HG03457 (cell line): ENCODE data around the gene STKLD1.
"Not testable (repeated sequence)": the region's sequence is repeated elsewhere in the genome, so short reads cannot be mapped to it uniquely, and the experiment has no call there.

Experiments
- ATAC-seq: cut with Tn5 transposase; IDR thresholded peaks from one replicate; pipeline ENCODE4 v1.9.1; 2021; ENCODE audit warnings: moderate number of reproducible peaks; ENCODE audit not compliant: unreplicated experiment

STKLD1 gene

DNA sequence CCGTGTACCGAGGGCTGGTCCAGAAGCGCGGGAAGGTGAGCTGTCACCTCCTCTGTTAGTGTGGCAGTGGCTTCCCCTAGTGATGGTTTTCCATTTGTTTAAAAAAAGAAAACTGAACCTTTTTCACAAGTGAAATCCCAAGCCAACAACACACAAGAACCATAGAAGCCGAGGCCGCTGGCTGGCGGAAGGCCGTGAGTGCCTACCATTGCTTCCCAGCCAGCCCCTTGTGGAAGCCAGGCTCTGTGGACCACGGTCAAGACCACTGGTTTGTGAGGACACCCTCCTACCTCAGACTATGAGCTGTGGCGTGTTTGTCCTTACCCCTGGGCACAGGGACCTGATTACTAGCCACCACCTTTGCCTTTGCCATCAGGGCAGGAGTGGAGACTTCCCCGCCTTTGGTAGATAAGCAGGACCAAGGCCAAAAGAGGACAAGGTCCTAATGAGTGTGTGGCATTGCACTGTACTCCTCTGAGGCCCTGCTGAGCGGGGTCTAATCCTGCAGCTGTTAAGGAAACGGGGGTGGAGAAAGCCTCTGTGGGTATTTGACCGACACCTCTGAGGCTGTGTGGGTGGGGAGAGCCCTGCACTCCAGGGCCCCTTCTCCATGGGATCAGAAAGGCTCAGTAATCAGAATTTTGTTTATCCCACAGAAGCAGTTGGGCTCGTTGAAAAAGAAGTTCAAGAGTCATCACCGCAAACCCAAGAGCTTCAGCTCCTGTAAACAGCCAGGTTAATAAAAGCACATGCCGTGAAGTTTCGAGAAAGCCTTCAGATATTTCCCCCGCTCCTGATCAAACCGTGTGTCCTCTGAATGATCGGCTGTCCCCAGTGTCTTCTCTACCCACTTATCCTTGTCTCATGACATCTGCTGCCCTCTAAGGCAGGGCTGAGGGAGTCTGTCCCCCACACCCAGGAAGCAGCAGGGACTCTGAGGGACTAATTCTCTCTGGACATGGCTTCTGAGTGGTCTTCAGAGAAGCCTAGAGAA, 15.5 kb upstream of the STKLD1 start:
- no peak for ATAC-seq

DNA sequence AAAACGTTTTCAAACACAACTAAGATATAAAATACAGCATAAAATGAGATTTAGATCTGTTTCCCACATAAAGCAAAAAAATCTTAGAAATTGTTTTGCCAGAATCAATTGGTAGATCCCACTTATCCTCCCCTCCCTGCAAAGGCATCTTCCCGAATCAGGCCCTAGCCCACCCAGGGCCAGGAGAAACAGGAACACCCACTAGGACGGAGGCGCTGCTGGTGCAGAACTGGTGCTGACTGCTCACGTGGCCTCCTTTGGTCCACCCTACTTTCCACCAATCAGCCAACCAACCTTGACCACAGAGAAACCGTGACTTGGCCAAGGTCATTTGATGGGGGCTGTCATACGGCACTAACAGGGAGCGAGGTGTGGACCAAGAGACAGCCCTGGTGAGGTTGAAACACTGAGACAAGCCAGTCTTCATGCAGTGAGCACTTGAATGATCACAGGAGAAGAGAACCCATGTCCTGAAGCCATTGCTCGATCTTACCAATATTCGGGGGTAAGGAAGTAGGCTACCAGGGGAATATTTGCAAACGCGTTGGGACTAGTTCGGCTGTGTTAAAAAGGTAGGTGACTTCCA, 14.6 kb upstream of the STKLD1 start:
- ATAC-seq: no peak

DNA sequence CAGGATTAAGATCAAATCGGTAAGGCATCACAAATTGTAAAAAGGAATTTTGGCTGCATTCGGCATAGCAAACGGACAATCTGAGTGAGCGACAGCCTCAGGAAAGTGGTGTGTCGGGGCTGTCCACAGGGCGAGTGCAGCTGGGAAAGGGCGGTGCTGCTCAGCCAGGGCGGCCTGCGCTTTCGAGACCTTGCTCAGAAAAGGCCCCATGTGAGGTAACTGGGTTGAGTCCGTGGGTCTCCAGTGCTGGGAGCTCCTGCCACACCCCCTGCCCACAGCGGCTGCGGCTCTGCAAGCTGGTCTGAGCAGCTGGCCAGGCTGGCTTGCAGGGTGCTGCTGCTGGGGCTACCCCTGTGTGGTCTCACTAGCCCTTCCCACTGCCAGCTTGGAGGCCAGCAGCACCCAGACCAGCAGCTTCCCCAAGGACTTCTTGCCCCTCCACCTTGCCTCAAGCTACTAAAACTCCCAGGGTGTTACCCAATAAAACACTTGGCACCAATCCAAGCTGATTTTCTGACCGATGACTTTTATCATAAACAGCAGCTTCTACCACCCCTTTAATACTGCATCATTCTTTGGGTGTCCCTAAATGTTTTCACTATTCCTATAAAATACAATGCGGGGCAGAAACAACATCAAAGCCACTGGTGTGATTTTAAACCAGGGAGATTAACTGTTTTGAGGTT, 13.7 kb upstream of the STKLD1 start:
- no peak for ATAC-seq

DNA sequence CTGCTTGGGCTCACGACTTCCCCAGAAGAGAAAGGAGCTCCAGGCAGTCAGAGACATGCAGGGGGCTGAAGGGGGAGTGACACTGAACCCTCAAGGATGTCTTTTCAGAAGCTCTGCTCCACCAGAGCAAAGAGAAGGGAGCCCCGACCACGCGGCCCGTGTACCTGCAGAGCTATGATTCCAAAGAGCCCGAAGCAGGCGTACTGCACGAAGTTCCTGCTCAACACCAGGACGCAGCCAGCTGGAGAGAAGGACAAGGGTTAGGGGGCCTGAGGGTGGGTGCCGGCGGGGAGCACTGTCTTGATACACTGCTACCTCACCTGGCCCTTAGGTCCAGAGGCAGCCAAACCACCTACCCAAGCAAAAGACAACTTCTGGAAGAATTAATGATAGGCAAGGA, 9.7 kb upstream of the STKLD1 start:
- ATAC-seq: no peak

DNA sequence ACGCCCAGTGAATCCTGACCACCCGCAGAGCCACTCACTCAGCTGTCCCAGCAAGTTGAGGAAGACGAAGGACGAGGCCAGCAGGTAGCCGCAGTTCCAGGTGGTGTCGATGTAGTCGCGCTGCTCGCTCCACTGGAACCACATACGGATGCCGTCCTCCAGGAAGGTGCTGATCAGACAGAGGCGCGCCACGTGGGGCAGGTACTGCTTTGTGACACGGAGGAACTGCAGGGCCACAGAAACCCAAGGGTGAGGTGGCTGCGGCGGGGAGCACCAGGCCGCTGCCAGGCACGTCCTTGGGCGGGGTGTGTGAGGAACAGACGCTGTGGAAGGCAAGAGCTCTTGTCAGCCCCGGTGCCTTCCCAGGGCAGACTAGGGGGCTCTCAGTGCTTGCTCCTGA, 8.9 kb upstream of the STKLD1 start:
- no peak for ATAC-seq

DNA sequence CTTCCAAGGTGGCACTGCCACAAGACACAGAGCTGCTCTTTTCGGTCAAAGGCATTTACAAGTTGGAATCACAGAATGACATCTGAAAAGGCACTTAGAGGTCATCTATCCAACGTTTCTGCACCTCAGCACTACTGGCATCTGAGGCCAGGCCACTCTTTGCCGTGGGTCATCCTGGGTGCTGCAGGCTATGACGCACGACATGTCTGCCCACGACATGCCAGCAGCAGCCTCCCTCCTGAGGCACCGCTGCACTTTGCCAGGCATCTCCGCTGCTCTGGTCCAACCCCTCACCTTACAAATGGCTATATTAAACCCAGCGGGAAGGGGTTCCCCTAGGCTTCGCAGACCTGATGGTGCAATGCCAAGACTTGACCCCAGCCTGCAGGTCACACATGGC, 8.4 kb upstream of the STKLD1 start:
- no peak for ATAC-seq

DNA sequence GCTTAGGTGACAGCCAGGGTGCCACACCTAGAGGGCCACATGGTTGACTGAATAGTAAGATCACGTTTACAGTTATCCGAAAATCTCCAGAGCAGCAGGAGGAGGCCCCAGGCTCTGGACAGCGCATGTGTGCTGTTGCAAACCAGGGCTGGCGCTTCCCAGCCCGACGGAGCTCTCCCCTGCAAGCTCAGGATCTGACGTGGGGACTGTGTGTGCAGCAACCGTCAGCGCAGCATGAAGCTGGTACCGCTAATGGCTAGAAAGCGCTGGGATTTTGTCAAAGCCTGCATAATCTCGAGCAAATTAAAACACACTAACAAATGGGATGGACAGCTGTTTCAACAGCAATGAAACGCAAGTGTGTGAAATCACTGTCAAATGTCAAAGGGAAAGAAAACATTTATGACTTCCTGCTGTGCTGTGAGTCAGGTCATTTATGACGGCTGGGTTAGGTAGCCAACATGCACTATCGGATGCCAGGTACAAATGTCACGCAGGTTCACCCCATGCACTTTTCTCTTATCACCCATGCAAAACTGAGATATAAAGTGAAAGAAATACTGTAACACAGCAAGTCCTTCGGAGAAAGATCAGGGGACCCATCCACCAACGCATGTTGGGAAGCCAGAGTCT, 7.8 kb upstream of the STKLD1 start:
- no peak for ATAC-seq

DNA sequence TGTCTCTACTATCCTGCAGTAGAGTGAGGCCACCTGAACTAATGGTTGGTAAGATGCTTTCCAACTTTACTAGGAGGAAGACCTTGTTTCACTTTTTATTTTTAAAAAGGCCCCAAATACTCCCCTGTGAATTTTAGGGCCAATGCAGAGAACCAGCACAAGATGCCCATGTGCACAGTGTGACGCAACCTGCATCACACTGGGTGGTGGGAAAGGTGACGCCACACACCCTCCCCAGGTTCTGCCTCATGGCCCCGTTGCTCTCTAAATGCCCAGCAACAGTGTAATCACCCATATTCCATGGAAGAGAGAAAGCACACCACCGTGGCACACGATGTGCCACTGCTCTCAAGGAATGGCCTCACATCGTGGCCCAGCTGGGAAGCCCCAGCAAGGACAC, 6.7 kb upstream of the STKLD1 start:
- ATAC-seq: no peak

DNA sequence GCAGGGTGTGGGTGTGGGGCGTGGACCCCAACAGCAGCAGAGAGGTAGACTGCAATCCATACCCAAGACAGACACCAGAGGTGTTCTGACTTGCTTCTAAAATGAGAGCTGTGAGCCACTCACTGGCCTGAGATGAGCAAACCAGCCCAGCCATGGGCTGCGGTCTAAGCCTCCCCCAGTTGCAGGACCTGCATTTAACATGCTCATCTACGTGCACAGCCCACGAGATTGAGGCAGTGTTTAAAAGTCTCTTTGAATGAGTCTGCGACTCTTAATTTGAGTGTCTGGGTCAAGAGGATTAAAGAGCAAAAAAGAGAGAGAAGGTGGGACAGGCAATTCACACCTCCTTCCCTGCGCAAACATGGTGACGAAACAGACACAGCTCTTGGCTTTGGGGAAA, 6.2 kb upstream of the STKLD1 start:
- ATAC-seq: no peak

DNA sequence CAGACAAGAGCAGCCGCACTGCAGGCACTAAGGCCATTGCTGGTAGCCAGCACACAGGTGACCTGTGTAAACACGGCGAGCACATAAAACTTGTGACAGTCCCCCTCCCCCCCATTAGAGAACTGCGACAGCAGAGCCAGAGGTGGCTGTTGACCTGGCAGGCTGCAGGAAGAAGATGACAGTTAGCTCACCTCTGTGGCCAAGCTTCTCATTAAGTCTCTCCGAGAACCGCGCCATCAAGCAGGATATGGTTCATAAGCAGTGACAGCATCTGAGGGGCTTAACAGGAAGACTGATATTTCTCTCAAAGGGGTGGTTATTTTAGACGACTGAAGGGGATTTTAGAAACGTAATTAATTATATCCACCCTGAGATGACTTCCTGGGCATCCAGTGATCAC, 5.5 kb upstream of the STKLD1 start:
- no peak for ATAC-seq

DNA sequence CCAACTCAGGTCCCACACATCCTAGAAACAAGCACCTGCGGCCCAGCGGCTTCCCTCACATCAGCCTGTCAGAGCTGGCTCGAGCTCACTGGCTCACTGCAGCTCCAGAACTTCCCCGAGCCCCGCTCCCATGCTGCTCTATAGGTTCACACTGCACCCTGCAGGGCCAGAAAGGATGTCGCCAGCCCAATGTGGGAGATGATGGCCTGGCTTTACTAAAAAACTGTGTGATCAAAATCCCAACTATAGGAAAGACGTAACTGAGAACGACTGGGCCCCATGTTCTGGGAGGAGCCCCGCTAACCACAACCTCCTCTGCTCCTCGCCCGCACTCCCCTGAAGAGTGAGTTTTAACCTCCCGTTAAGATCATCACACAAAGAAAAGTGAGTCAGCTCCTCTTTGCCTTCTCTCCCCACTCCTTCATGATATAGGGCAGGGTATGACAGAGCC, 4.9 kb upstream of the STKLD1 start:
- no peak for ATAC-seq

DNA sequence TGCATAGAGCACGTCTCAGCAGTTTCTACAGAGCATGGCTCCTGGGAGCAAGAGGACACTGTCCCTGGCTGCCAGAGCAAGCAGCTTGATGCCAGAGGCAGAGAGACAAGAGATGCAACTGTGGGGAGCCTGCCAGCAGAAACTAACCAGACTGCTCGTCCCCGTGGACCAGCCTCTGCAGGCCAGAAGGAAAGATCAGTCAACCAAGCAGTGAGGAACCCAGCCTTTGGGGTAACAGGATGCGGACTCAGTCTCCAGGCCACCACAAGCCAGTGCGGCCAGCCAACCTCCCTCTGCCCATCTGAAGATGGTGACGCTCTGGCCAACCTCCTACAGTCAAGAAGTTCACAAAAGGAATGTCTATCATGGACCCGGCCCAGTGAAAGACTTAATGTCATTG, 4.0 kb upstream of the STKLD1 start:
- no peak for ATAC-seq

DNA sequence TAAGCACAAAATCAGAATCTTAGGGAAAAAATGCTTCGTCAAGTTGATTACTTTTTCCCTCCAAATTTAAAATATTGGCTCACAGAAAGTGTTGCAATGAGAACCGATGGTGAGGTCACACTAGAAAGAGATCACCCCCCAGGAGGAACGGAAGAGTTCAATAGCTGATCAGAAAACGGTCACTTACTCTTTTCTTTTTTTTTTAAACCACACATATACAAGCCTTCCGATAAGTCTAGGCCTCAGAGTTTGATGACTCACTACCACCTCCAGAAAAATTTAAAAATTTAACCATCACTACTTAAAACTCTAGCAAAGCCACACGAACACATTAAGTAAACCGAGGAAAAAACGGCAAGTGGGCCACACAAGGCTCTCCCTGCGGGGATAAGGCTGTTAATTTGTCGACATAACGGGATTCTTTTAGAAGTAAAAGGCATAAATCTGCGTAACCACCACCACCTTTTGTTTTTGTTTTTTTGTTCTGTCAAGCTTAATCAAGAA, 1.5 kb upstream of the STKLD1 start:
- no peak for ATAC-seq

DNA sequence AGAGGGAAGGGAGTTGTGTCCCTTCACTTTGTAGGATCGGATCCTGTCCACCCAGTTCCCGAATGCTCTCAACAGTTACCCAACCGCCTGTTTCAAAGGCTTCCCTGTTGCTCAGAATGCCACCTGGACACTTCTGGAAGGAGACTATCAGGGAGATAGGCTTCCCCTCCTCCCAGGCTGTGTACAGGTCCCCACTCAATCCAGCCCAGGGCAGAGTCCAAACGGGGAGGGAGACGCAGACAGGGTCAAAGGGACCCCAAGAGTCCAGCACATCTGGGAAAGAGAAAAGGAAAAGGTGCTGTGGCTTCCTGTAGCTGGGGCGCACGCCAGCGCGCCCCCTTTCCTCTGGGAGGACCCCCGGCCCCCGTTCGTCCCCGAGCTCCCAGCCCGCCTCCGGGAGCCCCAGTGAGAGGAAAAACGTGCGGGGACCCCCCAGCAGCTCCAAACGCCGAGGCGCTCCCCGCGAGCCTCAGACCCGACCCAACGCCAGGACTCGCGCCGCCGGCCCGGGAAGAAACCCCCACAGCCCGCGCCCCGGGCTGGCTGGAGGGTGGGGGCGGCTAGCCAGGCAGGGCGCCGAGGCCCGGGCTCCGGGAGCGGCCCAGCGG, 946 bp upstream of the STKLD1 start:
- peak; percentile 7 for ATAC-seq

DNA sequence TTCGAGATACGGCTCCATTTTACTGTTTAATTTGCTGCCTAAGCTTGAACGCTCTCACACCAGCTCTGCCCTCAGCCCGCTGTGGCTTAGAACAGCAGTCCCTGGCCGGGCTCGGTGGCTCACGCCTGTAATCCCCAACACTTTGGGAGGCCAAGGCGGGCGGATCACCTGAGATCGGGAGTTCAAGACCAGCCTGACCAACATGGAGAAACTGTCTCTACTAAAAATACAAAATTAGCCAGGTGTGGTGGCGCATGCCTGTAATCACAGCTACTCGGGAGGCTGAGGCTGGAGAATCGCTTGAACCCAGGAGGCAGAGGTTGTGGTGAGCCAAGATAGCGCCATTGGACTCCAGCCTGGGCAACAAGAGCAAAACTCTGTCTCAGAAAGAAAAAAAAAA, 1.1 kb downstream of the STKLD1 start:
- not testable (repeated sequence) for ATAC-seq

DNA sequence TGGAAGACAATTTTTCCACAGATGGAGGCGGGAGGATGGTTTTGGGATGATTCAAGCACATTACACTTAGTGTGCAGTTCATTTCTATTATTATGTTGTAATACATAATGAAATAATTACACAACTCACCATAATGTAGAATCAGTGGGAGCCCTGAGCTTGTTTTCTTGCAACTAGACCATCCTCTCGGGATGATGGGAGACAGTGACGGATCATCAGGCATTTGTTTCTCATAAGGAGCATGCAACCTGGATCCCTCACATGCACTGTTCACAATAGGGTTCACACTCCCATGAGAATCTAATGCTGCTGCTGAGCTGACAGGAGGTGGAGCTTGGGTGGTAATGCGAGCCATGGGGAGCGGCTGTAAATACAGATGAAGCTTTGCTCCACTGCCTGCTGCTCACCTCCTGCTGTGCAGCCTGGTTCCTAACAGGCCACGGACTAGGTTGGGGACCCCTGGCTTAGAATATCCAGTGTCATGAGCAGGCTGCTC, 1.6 kb downstream of the STKLD1 start:
- no peak for ATAC-seq

DNA sequence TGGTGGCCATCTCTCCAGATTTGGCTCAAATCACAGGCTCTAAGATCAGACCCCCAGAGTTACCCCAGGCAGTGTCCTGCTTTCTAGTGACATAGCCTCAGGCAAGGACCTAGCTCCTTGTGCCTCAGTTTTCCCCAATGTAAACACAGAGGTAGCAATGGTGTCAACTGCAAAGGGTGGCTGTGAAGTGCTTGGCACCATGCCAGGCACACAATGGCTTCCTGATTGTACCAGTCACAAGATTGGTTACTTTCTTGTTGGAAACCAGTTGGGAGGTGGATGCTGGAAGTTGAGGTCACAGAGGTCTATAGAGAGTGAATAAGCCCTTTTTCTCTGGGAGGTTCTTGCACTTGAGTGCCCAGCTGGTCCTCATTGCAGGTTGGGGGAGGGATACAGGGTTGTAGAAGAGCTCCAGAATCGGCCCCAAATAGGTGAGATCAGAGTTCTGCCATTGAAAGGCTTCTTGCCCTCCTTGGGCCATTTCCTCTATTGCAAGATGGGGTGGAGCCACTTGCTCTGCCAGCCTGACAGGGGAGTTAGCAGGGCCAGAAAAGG, 2.3 kb downstream of the STKLD1 start:
- ATAC-seq: no peak

DNA sequence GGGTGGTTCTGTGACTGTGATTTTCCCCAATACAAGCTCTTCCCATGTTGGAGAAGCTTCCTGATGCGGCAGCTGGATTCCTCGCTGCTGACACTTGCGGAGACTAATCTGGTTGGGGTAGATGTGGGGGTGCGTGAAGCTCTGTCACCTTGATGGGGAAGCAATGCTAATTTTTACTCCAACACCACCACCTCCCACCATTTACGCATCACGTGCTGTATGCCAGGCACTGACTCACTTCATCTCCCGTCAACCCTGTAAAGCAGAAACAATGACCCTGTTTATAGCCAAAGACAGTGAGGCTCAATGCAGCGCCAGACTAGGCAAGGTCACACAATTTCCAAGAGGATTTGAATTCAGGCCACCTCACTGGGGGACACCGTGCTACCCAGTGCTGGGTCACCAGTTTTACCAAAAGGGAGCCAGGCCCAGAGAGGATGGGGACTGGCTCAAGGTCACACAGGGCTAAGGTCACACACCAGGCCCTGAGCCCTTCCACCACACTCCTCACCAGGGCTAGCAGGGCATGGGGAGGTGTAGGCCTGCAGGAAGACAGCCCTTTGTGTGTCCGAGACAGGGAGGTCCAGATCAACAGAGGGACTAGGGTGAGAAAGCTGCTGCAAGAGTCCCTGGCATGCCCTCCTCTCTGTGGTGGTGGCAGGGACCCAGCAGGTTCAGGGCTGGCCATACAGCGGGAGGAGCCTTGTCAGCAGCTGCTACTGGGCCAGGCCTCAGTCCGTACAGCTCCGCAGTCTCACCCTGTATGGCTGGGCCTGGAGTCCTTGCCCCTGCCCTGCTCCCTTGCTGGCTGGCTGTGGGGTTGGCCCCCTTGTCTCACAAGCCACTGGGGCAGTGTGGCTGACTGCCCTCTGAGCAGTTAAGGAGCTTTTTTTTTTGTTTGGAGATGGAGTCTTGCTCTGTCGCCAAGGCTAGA, 3.3 kb downstream of the STKLD1 start:
- ATAC-seq: no peak

DNA sequence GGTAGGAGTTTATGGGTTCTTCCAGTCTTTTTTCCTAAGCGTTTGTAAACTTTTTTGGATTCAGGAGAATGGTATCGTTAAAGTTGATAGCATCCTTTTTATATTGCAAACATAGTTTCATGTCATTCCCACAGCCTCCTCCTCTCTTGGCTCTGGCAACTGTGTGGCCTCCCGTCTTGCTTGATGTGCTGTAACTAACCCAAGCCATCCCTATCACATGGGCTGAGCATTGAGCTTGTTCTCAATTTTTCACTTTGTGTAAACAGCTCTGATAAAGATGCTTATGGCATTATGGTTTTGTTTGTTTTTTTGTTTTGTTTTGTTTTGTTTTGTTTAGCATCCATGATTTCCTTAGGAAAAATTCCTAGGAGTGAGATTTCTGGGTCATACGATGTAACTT, 4.6 kb downstream of the STKLD1 start:
- no peak for ATAC-seq
